ENCODE data around the gene BOLA3.

DNA sequence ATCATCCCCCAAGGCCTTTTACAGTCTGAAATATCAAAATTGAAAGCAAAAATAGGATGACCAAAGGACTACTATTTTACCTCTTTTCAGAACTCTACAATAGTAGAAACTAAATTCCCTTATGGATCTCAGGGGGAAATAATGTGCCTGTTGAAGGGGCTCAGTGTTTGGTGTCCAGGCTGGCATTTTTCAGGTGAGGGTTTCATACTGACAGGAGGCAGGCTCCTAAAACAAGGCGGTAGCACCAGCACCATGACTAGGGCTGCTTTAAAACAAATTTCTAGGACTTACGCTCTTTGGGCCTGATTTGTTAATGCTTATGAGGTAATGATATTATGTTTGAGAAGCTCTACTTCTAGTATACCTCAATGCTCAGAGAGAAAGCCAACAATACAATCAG is 5.2 kb upstream of the BOLA3 start:
- TF ChIP-seq, protein P1, sequence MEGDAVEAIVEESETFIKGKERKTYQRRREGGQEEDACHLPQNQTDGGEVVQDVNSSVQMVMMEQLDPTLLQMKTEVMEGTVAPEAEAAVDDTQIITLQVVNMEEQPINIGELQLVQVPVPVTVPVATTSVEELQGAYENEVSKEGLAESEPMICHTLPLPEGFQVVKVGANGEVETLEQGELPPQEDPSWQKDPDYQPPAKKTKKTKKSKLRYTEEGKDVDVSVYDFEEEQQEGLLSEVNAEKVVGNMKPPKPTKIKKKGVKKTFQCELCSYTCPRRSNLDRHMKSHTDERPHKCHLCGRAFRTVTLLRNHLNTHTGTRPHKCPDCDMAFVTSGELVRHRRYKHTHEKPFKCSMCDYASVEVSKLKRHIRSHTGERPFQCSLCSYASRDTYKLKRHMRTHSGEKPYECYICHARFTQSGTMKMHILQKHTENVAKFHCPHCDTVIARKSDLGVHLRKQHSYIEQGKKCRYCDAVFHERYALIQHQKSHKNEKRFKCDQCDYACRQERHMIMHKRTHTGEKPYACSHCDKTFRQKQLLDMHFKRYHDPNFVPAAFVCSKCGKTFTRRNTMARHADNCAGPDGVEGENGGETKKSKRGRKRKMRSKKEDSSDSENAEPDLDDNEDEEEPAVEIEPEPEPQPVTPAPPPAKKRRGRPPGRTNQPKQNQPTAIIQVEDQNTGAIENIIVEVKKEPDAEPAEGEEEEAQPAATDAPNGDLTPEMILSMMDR (conservative IDR thresholded peaks at IDR 0.05 in 1 of 2, IDR thresholded peaks at IDR 0.05 in 1 of 2; ENCODE audit: low read depth in 1 of 2, low read length in 2 of 2), result no peak
- no peak for TF ChIP-seq EZH2 (IDR thresholded peaks at IDR 0.05; ENCODE audit: low read length, missing control alignments)

All from fibroblast of lung (primary cell).